ENCODE results near the gene TRAF2. TPM values are rescaled to one million over a fixed set of nuclear protein-coding genes. Genes with fewer than 3 reads are reported as not detected.

TRAF2 gene
- total and polyA plus RNA-seq, 12 donors, result 5.4 to 17.0 (median 10.1) TPM

DNA sequence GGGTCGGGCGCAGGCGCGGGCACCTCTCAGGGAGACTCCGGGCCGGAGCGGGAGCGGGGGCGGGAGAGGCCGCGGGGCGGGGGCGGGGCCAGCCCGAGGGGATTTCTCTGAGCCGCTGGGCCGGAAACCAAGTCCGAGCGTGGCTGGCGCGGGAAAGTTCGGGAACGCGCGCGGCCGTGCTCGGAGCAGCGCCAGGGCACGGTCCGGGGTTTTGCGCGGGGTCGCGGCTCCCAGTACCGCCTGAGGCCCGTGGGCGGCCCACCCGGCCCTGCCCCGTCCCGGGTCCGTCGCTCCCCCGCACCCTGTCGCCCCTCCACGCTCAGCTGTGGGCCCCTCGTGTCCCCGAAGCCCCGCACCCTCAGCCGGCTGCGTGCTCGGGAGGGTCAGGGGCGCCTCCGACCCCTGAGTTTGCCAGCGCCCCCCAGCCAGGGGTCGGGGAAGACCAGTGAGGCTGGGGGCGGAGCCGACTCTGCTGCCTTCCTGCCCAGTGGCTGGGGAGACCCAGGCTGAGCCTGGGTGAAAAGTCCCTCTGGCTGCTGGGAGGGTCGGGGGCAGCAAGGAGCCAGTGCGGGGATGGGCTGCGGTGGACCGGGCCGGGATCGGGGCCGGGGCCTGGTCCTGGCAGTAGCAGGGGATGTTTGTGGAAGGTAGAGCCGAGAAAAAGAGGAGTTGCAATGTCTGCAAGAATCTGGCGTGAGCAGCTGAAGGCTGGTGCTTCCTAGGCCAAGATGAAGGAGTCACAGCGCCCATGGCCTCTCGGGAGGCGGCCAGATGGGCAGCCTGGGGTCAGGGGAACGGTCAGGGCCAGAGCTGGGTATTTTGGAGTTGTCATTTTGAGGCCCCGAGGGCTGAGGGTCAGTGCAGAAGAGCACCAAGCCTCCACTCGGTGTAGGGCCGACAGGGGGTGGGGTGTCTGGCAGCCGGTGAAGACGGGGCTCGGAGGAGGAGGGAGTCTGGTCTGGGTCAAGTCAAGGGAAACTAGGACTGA is 588 bp downstream of the TRAF2 start:
- TF ChIP-seq, protein P1, sequence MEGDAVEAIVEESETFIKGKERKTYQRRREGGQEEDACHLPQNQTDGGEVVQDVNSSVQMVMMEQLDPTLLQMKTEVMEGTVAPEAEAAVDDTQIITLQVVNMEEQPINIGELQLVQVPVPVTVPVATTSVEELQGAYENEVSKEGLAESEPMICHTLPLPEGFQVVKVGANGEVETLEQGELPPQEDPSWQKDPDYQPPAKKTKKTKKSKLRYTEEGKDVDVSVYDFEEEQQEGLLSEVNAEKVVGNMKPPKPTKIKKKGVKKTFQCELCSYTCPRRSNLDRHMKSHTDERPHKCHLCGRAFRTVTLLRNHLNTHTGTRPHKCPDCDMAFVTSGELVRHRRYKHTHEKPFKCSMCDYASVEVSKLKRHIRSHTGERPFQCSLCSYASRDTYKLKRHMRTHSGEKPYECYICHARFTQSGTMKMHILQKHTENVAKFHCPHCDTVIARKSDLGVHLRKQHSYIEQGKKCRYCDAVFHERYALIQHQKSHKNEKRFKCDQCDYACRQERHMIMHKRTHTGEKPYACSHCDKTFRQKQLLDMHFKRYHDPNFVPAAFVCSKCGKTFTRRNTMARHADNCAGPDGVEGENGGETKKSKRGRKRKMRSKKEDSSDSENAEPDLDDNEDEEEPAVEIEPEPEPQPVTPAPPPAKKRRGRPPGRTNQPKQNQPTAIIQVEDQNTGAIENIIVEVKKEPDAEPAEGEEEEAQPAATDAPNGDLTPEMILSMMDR (IDR thresholded peaks at IDR 0.05), result no peak
- 2% methylated on average over 65 to 76 of the region's 76 CpGs for WGBS, 2 donors
- H3K4me1 ChIP-seq, result peaks cover 12 to 41% (median 28%) of the 10 kb centered on the region in 9 donors
- H3K4me3 ChIP-seq, result peak overlapping the region; percentile 80 to 99 (median 95)
- intact Hi-C loops (cut with DNase I), result loop anchor here in 6 of 10 donors (1.0 to 10.0 kb wide), 7 partner anchors 16 to 58 kb away; partner anchors contain the start of genes FBXW5 (in 2 of the 6), PHPT1 (in 2 of the 6) and C8G (in 1 of the 6)
- DNase-seq (no peak), ATAC-seq (peak in 6 of 8 donors; percentile 0 to 34 (median 8))
- H3K27me3 ChIP-seq, result no peaks in the 10 kb centered on the region
- no peaks in the 10 kb centered on the region for H3K9me3 ChIP-seq
- H3K36me3 ChIP-seq, result peaks cover 0 to 22% (median 0%) of the 10 kb centered on the region in 9 donors
- peak overlapping the region in 9 of 10 donors; percentile 83 to 95 (median 93) for H3K27ac ChIP-seq

DNA sequence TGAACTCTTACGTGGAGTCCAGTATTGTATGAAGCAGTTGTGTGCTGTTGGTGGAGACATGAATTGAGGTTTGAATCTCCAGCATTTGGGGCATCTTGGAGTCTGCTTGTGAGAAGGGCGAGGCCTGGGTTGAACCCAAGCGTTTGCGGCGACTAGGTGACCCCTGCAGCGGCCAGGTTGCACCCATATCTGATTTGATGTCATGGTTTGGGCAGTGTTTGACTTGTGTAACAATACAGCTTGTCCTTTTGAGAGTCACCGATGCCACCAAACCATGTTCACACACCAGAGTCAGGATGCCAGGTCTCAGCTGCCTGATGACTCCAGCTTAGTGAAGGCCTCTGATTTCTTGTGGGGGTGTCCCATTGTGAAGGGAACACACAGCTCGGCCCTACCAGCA is 2.1 kb downstream of the TRAF2 start:
- DNase-seq, result no peak
- WGBS, 2 donors, result 83 to 85% methylated on average over 8 of the region's 8 CpGs
- H3K27ac ChIP-seq, result no peak overlapping the region
- peaks cover 0 to 31% (median 0%) of the 10 kb centered on the region in 9 donors for H3K36me3 ChIP-seq
- ATAC-seq, result no peak
- no peaks in the 10 kb centered on the region for H3K9me3 ChIP-seq
- no peaks in the 10 kb centered on the region for H3K27me3 ChIP-seq
- H3K4me1 ChIP-seq, result peaks cover 8 to 27% (median 20%) of the 10 kb centered on the region in 9 donors
- TF ChIP-seq, protein P1 (IDR thresholded peaks at IDR 0.05), result no peak
- intact Hi-C loops (cut with DNase I), result loop anchor here in 5 of 10 donors (5.0 to 10.0 kb wide), 4 partner anchors 34 to 54 kb away; partner anchors contain the start of gene FBXW5 (in 1 of the 5)
- H3K4me3 ChIP-seq, result no peak overlapping the region

DNA sequence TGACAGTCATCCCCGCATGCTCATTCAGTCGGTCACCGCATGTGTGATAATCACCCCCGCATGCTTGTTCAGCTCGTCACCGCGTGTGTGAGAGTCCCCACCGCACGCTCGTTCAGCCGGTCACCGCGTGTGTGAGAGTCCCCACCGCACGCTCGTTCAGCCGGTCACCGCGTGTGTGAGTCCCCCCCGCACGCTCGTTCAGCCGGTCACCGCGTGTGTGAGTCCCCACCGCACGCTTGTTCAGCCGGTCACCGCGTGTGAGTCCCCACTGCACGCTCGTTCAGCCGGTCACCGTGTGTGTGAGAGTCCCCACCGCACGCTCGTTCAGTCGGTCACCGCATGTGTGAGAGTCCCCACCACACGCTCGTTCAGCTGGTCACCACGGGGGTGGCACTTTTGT is 3.5 kb downstream of the TRAF2 start:
- no peak overlapping the region for H3K4me3 ChIP-seq
- H3K4me1 ChIP-seq, result peaks cover 8 to 27% (median 20%) of the 10 kb centered on the region in 9 donors
- peaks cover 0 to 41% (median 3%) of the 10 kb centered on the region in 9 donors for H3K36me3 ChIP-seq
- no peaks in the 10 kb centered on the region for H3K27me3 ChIP-seq
- ATAC-seq, result no peak
- intact Hi-C loops (cut with DNase I), result loop anchor here in 5 of 10 donors (5.0 to 10.0 kb wide), 4 partner anchors 32 to 52 kb away; partner anchors contain the start of gene FBXW5 (in 1 of the 5)
- no peak for DNase-seq
- WGBS, 2 donors, result 94 to 95% methylated on average over 42 of the region's 42 CpGs
- no peaks in the 10 kb centered on the region for H3K9me3 ChIP-seq
- TF ChIP-seq, protein P1 (IDR thresholded peaks at IDR 0.05), result no peak
- no peak overlapping the region for H3K27ac ChIP-seq

DNA sequence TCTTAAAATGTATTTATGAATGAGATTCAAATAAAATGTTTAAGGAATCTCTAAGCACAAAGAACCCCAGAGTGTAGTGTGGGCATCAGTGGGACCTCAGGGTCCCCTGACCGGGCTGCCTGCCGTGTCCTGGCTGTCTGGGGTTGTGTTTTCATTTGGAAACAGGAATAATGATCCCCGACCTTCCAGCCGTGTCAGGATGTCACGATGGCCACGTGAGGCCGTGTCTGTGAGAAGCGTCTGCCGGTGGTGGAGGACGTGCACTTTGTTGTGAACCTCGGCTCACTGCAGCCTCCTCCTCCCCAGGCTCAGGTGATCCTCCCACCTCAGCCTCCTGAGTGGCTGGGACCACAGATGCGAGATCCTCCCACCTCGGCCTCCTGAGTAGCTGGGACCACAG is 4.3 kb downstream of the TRAF2 start:
- Histone ChIP-seq H3K27me3 (no peaks in the 10 kb centered on the region), H3K9me3 (no peaks in the 10 kb centered on the region), H3K36me3 (peaks cover 0 to 45% (median 8%) of the 10 kb centered on the region in 9 donors), H3K27ac (no peak overlapping the region), H3K4me3 (no peak overlapping the region), H3K4me1 (peaks cover 8 to 22% (median 15%) of the 10 kb centered on the region in 9 donors)
- ATAC-seq (no peak), DNase-seq (no peak)
- intact Hi-C loops (cut with DNase I), result no loop called here
- TF ChIP-seq, protein P1 (IDR thresholded peaks at IDR 0.05), result no peak
- WGBS, 2 donors, result 84 to 87% methylated on average over 13 of the region's 13 CpGs
